Stimulated activated CD8-positive, alpha-beta memory T cell treated with anti-CD3 and anti-CD28 coated beads, Interleukin-2, amount 100 ng/mL, for 1 hour (primary cell): ENCODE results near the gene CCT2.
A peak's percentile ranks its signal among the peaks of the same experiment; 100 is the strongest.

Experiments
- DNase-seq, 2 donors: peaks; one replicate each; pipeline ENCODE4 v3.0.0-alpha.2; 2020; ENCODE audit warnings: low read depth in 2 of 2

The CCT2 gene

GRCh38 chr12:69585189-69586062 is at the start of gene CCT2:
Gene CCT2, plus strand, starts transcription at chr12:69585459. Its CDS starts 63 bp downstream, at chr12:69585522.
- DNase-seq = peak; percentile 95

GRCh38 chr12:69540987-69541386 is 44.3 kb upstream of the CCT2 start:
- DNase-seq = no peak

GRCh38 chr12:69544087-69544486 is 41.2 kb upstream of the CCT2 start:
- DNase-seq = no peak

GRCh38 chr12:69545081-69545480 is 40.2 kb upstream of the CCT2 start:
- no peak for DNase-seq

- DNase-seq = no peak
These were observed 38.4 kb upstream of the CCT2 start for GRCh38 chr12:69546693-69547438.

- DNase-seq = no peak
These were observed 36.6 kb upstream of the CCT2 start for GRCh38 chr12:69548687-69549086.

- DNase-seq = no peak
These were observed 34.5 kb upstream of the CCT2 start for GRCh38 chr12:69550569-69551350.

- DNase-seq = no peak
These were observed 31.5 kb upstream of the CCT2 start for GRCh38 chr12:69553628-69554248.

- no peak for DNase-seq
These were observed 29.8 kb upstream of the CCT2 start for GRCh38 chr12:69555461-69555860.

GRCh38 chr12:69556383-69556782 is 28.9 kb upstream of the CCT2 start:
- no peak for DNase-seq

GRCh38 chr12:69563166-69563762 is 22.0 kb upstream of the CCT2 start:
- DNase-seq = no peak

GRCh38 chr12:69566603-69567002 is 18.7 kb upstream of the CCT2 start:
- DNase-seq = no peak

GRCh38 chr12:69569236-69569635 is 16.0 kb upstream of the CCT2 start:
- DNase-seq = no peak

- no peak for DNase-seq
These were observed 15.2 kb upstream of the CCT2 start for GRCh38 chr12:69570000-69570516.

- peak; percentile 7 to 16 for DNase-seq
These were observed 14.5 kb upstream of the CCT2 start for GRCh38 chr12:69570545-69571399.

- DNase-seq = no peak
These were observed 9.9 kb upstream of the CCT2 start for GRCh38 chr12:69575346-69575745.

- DNase-seq = no peak
These were observed 7.0 kb upstream of the CCT2 start for GRCh38 chr12:69578283-69578682.

- DNase-seq = no peak
These were observed 6.2 kb upstream of the CCT2 start for GRCh38 chr12:69579029-69579428.

- no peak for DNase-seq
These were observed 5.2 kb upstream of the CCT2 start for GRCh38 chr12:69580074-69580473.

- no peak for DNase-seq
These were observed 2.1 kb upstream of the CCT2 start for GRCh38 chr12:69583203-69583602.
